DMS153 (cell line): ENCODE results near the gene ZNF536.
"Not testable (repeated sequence)": the region's sequence is repeated elsewhere in the genome, so short reads cannot be mapped to it uniquely, and the experiment has no call there.

Experiments
- DNase-seq: peaks from one replicate; lab custom pipeline; 2025; lab: John Stamatoyannopoulos, UW

ZNF536 gene

GRCh38 chr19:30446850-30447552 lies 74.8 kb downstream of the ZNF536 start:
- DNase-seq, result no peak

GRCh38 chr19:30447553-30447870 lies 75.3 kb downstream of the ZNF536 start:
- no peak for DNase-seq

- no peak for DNase-seq
Measured at GRCh38 chr19:30448386-30449077, 76.3 kb downstream of the ZNF536 start.

- no peak for DNase-seq
Measured at GRCh38 chr19:30449078-30449590, 77.0 kb downstream of the ZNF536 start.

- no peak for DNase-seq
Measured at GRCh38 chr19:30449673-30450072, 77.5 kb downstream of the ZNF536 start.

- no peak for DNase-seq
Measured at GRCh38 chr19:30450100-30450499, 77.9 kb downstream of the ZNF536 start.

- DNase-seq, result no peak
Measured at GRCh38 chr19:30450835-30451321, 78.7 kb downstream of the ZNF536 start.

GRCh38 chr19:30452931-30453330 lies 80.7 kb downstream of the ZNF536 start:
- DNase-seq, result no peak

- DNase-seq, result no peak
Measured at GRCh38 chr19:30453743-30454142, 81.6 kb downstream of the ZNF536 start.

GRCh38 chr19:30455881-30456280 lies 83.7 kb downstream of the ZNF536 start:
- no peak for DNase-seq

GRCh38 chr19:30457484-30457883 lies 85.3 kb downstream of the ZNF536 start:
- DNase-seq, result no peak

GRCh38 chr19:30459859-30460258 lies 87.7 kb downstream of the ZNF536 start:
- DNase-seq, result no peak

GRCh38 chr19:30464162-30464561 lies 92.0 kb downstream of the ZNF536 start:
- no peak for DNase-seq

GRCh38 chr19:30466598-30466997 lies 94.4 kb downstream of the ZNF536 start:
- DNase-seq, result not testable (repeated sequence)

- DNase-seq, result no peak
Measured at GRCh38 chr19:30467239-30467638, 95.1 kb downstream of the ZNF536 start.

GRCh38 chr19:30469774-30470173 lies 97.6 kb downstream of the ZNF536 start:
- no peak for DNase-seq

- no peak for DNase-seq
Measured at GRCh38 chr19:30471441-30471840, 99.3 kb downstream of the ZNF536 start.

- no peak for DNase-seq
Measured at GRCh38 chr19:30473334-30473867, 101.2 kb downstream of the ZNF536 start.

- no peak for DNase-seq
Measured at GRCh38 chr19:30476997-30477396, 104.8 kb downstream of the ZNF536 start.

- no peak for DNase-seq
Measured at GRCh38 chr19:30479231-30479630, 107.0 kb downstream of the ZNF536 start.

- DNase-seq, result no peak
Measured at GRCh38 chr19:30480097-30480496, 107.9 kb downstream of the ZNF536 start.

- DNase-seq, result no peak
Measured at GRCh38 chr19:30481063-30481462, 108.9 kb downstream of the ZNF536 start.

- DNase-seq, result no peak
Measured at GRCh38 chr19:30481823-30482222, 109.6 kb downstream of the ZNF536 start.
